ENCODE results near the gene SKA1. TPM values are rescaled to one million over a fixed set of nuclear protein-coding genes. Genes with fewer than 3 reads are reported as not detected.
A peak's percentile ranks its signal among the peaks of the same experiment; 100 is the strongest.

SKA1 gene
- total RNA-seq, 2 donors from 2014 or later, result 0.52 TPM; not detected in 1

DNA sequence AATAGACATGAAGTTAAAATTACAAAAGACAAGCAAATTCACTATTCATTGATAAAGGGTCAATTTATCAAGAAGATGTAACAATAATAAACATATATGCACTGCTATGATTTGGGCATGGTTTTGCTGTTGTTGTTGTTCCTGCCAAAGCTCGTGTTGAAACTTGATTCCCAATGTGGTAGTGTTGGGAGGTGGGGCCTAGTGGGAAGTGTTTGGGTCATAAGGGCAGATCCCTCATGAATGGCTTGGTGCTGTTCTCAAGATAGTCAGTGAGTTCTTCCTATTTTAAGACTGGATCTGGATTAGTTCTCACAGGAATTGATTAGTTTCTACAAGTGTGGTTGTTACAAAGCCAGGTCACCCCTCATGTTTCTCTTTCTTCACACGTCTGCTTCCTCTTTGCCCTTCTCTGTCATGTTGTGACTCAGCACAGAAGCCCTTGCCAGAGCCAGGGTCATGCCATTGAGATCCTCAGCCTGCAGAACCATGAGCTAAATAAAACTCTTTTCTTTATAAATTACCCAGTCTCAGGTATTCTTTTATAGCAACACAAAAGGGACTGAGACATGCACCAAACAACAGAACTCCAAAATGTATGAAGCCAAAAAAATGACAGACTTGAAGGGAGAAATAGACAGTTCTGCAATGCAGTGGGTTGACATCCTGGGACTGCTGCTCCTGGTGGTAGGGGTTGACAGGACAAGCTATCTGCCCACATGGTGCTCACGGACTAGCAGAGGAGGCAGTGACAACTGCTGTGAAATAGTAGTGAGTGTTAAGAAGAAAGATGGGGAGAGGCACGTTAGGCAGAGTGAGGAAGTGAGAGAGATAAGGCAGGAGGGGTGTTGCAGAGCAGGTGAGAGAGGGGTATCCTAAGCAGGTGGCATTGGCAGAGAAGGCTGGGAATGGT is 18.6 kb upstream of the SKA1 start:
- no peaks in the 10 kb centered on the region for H3K27me3 ChIP-seq

DNA sequence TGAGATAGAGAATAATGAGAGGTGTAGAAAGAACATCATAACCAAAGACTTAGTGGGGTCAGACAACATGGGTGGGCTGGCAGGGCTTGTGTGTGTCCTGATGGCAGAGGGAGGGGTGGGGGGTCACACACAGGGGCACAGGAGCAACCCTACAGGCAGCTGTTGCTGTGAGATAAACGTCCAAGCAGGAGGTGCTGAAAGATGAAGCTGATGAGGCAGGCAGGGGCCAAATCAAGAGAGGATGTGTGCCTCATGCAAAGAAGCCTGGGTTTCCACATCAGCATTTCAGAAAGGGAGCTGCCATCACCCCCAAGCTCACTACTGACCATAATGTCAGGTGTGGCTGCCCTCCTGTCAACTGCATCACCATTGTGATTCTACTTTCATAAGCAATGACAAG is 16.0 kb upstream of the SKA1 start:
- Histone ChIP-seq H3K36me3 (replicated peaks in 1 of 2; ENCODE audit: insufficient read depth in 1 of 2, low read depth in 2 of 2) (no peaks in the 10 kb centered on the region), H3K27me3 (no peaks in the 10 kb centered on the region), H3K9me3 (no peaks in the 10 kb centered on the region), H3K4me1 (peaks cover 13% of the 10 kb centered on the region), H3K27ac (no peak overlapping the region), H3K4me3 (no peak overlapping the region)
- no peak for DNase-seq
- TF ChIP-seq, protein P1, sequence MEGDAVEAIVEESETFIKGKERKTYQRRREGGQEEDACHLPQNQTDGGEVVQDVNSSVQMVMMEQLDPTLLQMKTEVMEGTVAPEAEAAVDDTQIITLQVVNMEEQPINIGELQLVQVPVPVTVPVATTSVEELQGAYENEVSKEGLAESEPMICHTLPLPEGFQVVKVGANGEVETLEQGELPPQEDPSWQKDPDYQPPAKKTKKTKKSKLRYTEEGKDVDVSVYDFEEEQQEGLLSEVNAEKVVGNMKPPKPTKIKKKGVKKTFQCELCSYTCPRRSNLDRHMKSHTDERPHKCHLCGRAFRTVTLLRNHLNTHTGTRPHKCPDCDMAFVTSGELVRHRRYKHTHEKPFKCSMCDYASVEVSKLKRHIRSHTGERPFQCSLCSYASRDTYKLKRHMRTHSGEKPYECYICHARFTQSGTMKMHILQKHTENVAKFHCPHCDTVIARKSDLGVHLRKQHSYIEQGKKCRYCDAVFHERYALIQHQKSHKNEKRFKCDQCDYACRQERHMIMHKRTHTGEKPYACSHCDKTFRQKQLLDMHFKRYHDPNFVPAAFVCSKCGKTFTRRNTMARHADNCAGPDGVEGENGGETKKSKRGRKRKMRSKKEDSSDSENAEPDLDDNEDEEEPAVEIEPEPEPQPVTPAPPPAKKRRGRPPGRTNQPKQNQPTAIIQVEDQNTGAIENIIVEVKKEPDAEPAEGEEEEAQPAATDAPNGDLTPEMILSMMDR (IDR thresholded peaks at IDR 0.05), result no peak
- TF ChIP-seq POLR2A (IDR thresholded peaks at IDR 0.05), result no peak
- intact Hi-C loops (cut with DNase I), result loop anchor here (5.0 to 10.0 kb wide), 2 partner anchors 74 to 142 kb away; partner anchors contain the start of genes CXXC1 and MBD1
- no peak for ATAC-seq
- 27 to 54% methylated on average over 1 of the region's 1 CpG for WGBS, 2 donors

More for the DNA sequence above, 18.6 kb upstream of the SKA1 start:
- WGBS, 2 donors, result 32 to 42% methylated on average over 4 of the region's 4 CpGs
- no peak overlapping the region for H3K4me3 ChIP-seq
- H3K27ac ChIP-seq, result no peak overlapping the region
- DNase-seq (peak in 1 of 4 donors; percentile 32), ATAC-seq (peak; percentile 56)
- H3K4me1 ChIP-seq, result peaks cover 13% of the 10 kb centered on the region
- H3K9me3 ChIP-seq, result no peaks in the 10 kb centered on the region
- TF ChIP-seq POLR2A (IDR thresholded peaks at IDR 0.05), result no peak
- TF ChIP-seq, protein P1 (IDR thresholded peaks at IDR 0.05), result no peak
- intact Hi-C loops (cut with DNase I), result loop anchor here (5.0 to 10.0 kb wide), 2 partner anchors 71 to 139 kb away; partner anchors contain the start of genes CXXC1 and MBD1
- H3K36me3 ChIP-seq (replicated peaks in 1 of 2; ENCODE audit: insufficient read depth in 1 of 2, low read depth in 2 of 2), result no peaks in the 10 kb centered on the region

DNA sequence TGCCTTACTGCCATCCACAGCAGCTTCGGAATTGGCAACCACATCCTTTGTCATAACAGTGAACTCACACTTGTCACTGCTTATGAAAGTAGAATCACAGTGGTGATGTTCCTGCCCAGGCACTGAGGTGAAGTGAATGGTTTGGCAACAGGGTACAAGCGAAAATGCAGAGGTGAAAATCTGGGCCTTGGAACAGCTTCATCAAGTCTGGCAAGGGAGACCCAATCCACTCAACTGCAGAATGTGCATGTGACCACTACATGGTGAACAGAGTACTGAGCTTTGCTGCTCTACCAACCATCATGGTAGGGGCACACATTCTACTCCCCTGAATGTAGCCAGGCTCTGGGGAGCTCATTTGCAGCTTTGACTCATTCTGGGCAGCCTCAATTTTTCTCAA is 15.0 kb upstream of the SKA1 start:
- intact Hi-C loops (cut with DNase I), result loop anchor here (5.0 to 10.0 kb wide), 2 partner anchors 75 to 143 kb away; partner anchors contain the start of genes CXXC1 and MBD1

DNA sequence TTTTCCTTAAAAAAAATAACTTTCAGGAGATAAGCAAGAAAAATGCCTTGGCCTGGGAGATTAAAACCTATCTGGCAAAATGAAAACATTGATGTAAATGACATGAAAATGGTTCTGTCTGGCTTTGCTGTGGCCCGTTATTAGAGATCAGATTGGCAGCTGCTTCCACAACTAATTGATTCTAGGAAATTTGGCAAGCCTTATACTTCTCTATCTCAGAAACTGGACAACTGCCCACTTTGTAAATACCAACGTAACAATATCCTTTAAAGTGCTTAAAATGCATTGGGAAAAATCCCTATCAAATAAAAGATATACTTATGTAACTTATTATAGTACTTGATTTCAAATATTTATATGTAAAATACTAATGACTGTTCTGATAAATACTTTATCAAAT is 14.2 kb upstream of the SKA1 start:
- ATAC-seq, result no peak
- 14 to 15% methylated on average over 2 of the region's 2 CpGs for WGBS, 2 donors
- TF ChIP-seq, protein P1 (IDR thresholded peaks at IDR 0.05), result no peak
- no peak for TF ChIP-seq POLR2A (IDR thresholded peaks at IDR 0.05)

More for the DNA sequence above, 15.0 kb upstream of the SKA1 start:
- H3K4me3 ChIP-seq, result no peak overlapping the region
- DNase-seq (no peak), ATAC-seq (no peak)
- TF ChIP-seq POLR2A (IDR thresholded peaks at IDR 0.05), result no peak
- TF ChIP-seq, protein P1 (IDR thresholded peaks at IDR 0.05), result no peak
- peaks cover 13% of the 10 kb centered on the region for H3K4me1 ChIP-seq
- no peaks in the 10 kb centered on the region for H3K36me3 ChIP-seq (replicated peaks in 1 of 2; ENCODE audit: insufficient read depth in 1 of 2, low read depth in 2 of 2)
- 85 to 95% methylated on average over 2 of the region's 2 CpGs for WGBS, 2 donors
- H3K9me3 ChIP-seq, result no peaks in the 10 kb centered on the region
- H3K27ac ChIP-seq, result no peak overlapping the region
- H3K27me3 ChIP-seq, result no peaks in the 10 kb centered on the region

More for the DNA sequence above, 14.2 kb upstream of the SKA1 start:
- no peaks in the 10 kb centered on the region for H3K9me3 ChIP-seq
- H3K27ac ChIP-seq, result no peak overlapping the region
- H3K27me3 ChIP-seq, result no peaks in the 10 kb centered on the region
- H3K4me3 ChIP-seq, result no peak overlapping the region
- no peaks in the 10 kb centered on the region for H3K36me3 ChIP-seq (replicated peaks in 1 of 2; ENCODE audit: insufficient read depth in 1 of 2, low read depth in 2 of 2)
- H3K4me1 ChIP-seq, result peaks cover 13% of the 10 kb centered on the region
- DNase-seq, result no peak
- intact Hi-C loops (cut with DNase I), result no loop called here

All from body of pancreas (tissue), 4 donors.